Heart left ventricle (tissue), 16 donors: ENCODE results near the gene PRSS33. TPM values are rescaled to one million over a fixed set of nuclear protein-coding genes. Genes with fewer than 3 reads are reported as not detected.

Experiments
- ATAC-seq, 4 donors: fragments of 200-7000 bp; cut with Tn5 transposase; one replicate each; pipeline ENCODE4 v1.9.1; 2020 to 2022; ENCODE audit warnings: moderate library complexity in 4 of 4, mild to moderate bottlenecking in 3 of 4, moderate number of reproducible peaks in 1 of 4
- DNase-seq, 5 donors: peaks; one replicate each; pipeline ENCODE4 v3.0.0-alpha.2; 2020
- H3K27ac ChIP-seq, 12 donors: fragments of 200-600 bp; sonication (generic) in 4 of 12; one replicate each; pipeline versions ENCODE4 v1.5.0 to v1.8.0; 2016 to 2022; ENCODE audit warnings: mild to moderate bottlenecking in 2 of 12
- H3K27me3 ChIP-seq, 9 donors: fragments of 200-600 bp; sonication (generic) in 2 of 9; one replicate each; pipeline versions ENCODE4 v1.5.1 to v1.8.0; 2016 to 2022; ENCODE audit warnings: mild to moderate bottlenecking in 3 of 9
- H3K36me3 ChIP-seq, 9 donors: fragments of 200-600 bp; sonication (generic) in 2 of 9; one replicate each; pipeline versions ENCODE4 v1.5.0 to v1.8.0; 2018 to 2022; ENCODE audit warnings: mild to moderate bottlenecking in 2 of 9
- H3K4me1 ChIP-seq, 12 donors: fragments of 200-600 bp; sonication (generic) in 4 of 12; one replicate each; pipeline versions ENCODE4 v1.5.0 to v1.8.0; 2016 to 2022; ENCODE audit warnings: mild to moderate bottlenecking in 3 of 12
- H3K4me3 ChIP-seq, 12 donors: fragments of 200-600 bp; sonication (generic) in 4 of 12; one replicate each; pipeline versions ENCODE4 v1.5.0 to v1.8.0; 2017 to 2022; ENCODE audit warnings: mild to moderate bottlenecking in 9 of 12, moderate library complexity in 4 of 12
- H3K9me3 ChIP-seq, 12 donors: fragments of 200-600 bp; sonication (generic) in 4 of 12; one replicate each; pipeline versions ENCODE4 v1.5.0 to v1.8.0; 2016 to 2022; ENCODE audit warnings: mild to moderate bottlenecking in 1 of 12
- POLR2A ChIP-seq, 2 donors: fragments of 450-650 bp; IDR thresholded peaks; one replicate each; pipeline ENCODE4 v1.6.1; 2017; ENCODE audit warnings: antibody characterized with exemption in 2 of 2, mild to moderate bottlenecking in 2 of 2, moderate library complexity in 2 of 2
- WGBS, 4 donors: extraction: QIAGEN DNeasy Blood & Tissue Kit in 2 of 4; methylation state at CpG; one replicate each; pipeline versions ENCODE4 v1.1.5 to v1.1.7; 2013 to 2018; 5-methylcytosine and 5-hydroxymethylcytosine counted together
- intact Hi-C, 10 donors: fragments of 100-400 bp; cut with DNase I; formaldehyde crosslinking; loops; one replicate each; pipeline versions ENCODE4 v1.11.1 to v1.14.2; 2022
- polyA plus RNA-seq, 2 donors: library from polyadenylated mRNA; stranded (reverse); fragments of 200-250 nt; gene quantifications; one replicate each; pipeline ENCODE4 v1.2.3, GENCODE V29; 2013
- total RNA-seq, 9 donors: library from RNA; depleted of rRNA in 2 of 9; stranded (reverse); fragments of >200 nt in 2 of 9; fragmentation: NEBNext Ultra II Directional in 3 of 9; extraction: Animal tissue kit (Norgen Biotek cat#: 25700) in 3 of 9; gene quantifications; one replicate each; pipeline versions ENCODE4 v1.1.0 to v1.2.4, GENCODE V29; 2016 to 2023
- TF ChIP-seq, protein P1 (sequence below), 12 donors: fragments of 200-600 bp; sonication (generic) in 4 of 12; IDR thresholded peaks; one replicate each; pipeline versions ENCODE4 v1.5.0 to v1.8.0; 2018 to 2022; ENCODE audit warnings: antibody characterized with exemption in 12 of 12, mild to moderate bottlenecking in 5 of 12
- donor health status: ischemic (EF 13 %, LVEDD 7.1; RV severe dilation, severe dysfunction).
- donor health status: healthy with polysubstance abuse.
- donor health status: DM: no; HTN: yes; CAD: no.
- donor health status: DM: no; HTN: no; CAD: no.
- donor health status: ischemic (EF 25% LVEDD 6.9; RV normal size, moderate dysfunction).
- donor health status: ischemic (EF 25% LVEDD 5.7; RV mildly dilated, moderate dysfunction).
- donor health status: healthy.
- donor health status: DM: yes; HTN: yes; CAD: no.
- donor health status: ischemic (EF 35%, LVEDD 5.7; RV mildly dilated, moderate dysfunction).
- donor health status: nonischemic (EF 11% LVEDD 7.7; RV severe dilation, severe dysfunction).
- donor health status: DM: yes; HTN: yes; CAD: no.
- donor health status: PGD.
- donor health status: ischemic (EF 29% LVEDD 5.4; RV normal size, mild dysfunction).
- donor health status: nonischemic (EF 23%, LVEDD 6.1; RV moderate dilation, normal function).

Gene PRSS33
- total and polyA plus RNA-seq, 11 donors, result not detected

DNA sequence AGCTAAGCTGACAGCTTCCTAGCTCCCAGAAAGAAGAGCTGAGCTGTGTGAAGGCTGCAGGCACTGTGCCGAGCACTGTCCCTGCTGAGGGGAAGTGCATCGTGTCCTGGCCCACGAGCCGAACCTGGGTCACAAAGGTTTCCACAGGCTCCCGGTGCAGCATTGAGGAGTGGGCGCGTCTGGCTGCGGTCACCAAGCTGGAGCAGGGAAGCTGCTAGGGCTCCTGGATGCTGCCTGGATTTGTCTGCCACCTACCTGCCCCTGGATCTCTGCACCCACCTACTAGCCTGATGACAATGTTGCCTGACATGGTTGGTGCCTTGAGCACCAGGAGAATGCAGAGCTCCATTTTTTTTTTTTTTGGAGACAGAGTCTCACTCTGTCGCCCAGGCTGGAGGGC, 41.4 kb downstream of the PRSS33 start:
- Histone ChIP-seq H3K4me1 (no peaks in the 10 kb centered on the region), H3K27ac (no peak overlapping the region), H3K9me3 (no peaks in the 10 kb centered on the region), H3K4me3 (no peak overlapping the region), H3K27me3 (no peaks in the 10 kb centered on the region), H3K36me3 (no peaks in the 10 kb centered on the region)
- no peak for TF ChIP-seq POLR2A (IDR thresholded peaks at IDR 0.05)
- TF ChIP-seq, protein P1, sequence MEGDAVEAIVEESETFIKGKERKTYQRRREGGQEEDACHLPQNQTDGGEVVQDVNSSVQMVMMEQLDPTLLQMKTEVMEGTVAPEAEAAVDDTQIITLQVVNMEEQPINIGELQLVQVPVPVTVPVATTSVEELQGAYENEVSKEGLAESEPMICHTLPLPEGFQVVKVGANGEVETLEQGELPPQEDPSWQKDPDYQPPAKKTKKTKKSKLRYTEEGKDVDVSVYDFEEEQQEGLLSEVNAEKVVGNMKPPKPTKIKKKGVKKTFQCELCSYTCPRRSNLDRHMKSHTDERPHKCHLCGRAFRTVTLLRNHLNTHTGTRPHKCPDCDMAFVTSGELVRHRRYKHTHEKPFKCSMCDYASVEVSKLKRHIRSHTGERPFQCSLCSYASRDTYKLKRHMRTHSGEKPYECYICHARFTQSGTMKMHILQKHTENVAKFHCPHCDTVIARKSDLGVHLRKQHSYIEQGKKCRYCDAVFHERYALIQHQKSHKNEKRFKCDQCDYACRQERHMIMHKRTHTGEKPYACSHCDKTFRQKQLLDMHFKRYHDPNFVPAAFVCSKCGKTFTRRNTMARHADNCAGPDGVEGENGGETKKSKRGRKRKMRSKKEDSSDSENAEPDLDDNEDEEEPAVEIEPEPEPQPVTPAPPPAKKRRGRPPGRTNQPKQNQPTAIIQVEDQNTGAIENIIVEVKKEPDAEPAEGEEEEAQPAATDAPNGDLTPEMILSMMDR (IDR thresholded peaks at IDR 0.05), result no peak
- intact Hi-C loops, result no loop called here
- DNase-seq (no peak), ATAC-seq (no peak)
- 73 to 84% (median 79%) methylated on average over 9 of the region's 9 CpGs for WGBS, 4 donors

DNA sequence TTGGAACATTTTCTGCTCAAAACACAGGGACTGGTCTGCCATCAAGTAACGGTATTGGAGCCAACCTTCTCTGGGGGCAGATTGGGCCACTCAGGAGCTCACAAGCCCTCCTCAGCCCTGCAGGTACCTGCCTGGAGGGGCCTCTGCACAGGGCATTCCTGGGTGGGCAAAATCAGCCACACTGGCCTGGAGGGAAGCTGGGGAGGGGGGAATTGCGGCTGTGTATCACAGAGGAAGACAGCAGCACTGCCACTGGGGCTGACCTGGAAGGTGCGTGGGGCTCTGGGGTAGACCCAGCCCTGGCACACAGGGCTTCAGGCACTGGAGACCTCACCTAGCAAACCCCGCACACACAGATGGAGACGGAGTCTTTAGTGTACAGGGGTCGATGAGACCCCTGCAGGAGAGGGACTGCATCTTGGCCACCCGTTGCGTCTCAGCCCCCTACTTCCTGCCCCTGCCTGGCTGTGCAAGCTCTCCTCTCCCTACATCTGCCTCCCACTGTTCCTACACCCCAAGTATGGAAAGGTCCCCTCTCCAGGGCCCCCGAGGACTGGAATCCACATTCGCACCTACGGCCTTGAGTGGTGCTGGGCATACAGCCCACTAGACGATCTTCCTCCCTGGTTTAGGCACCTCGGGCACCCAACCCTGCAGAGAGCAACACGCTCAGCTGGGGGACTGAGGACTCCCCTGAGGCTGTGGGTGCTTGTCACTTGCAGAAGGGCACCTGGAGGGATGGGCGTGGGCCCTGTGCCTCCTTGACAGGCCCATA, 42.1 kb downstream of the PRSS33 start:
- Histone ChIP-seq H3K27me3 (no peaks in the 10 kb centered on the region), H3K4me3 (no peak overlapping the region), H3K9me3 (no peaks in the 10 kb centered on the region), H3K27ac (no peak overlapping the region), H3K4me1 (no peaks in the 10 kb centered on the region), H3K36me3 (no peaks in the 10 kb centered on the region)
- no peak for TF ChIP-seq POLR2A (IDR thresholded peaks at IDR 0.05)
- TF ChIP-seq, protein P1 (IDR thresholded peaks at IDR 0.05), result no peak
- 54 to 71% (median 67%) methylated on average over 12 to 15 of the region's 15 CpGs for WGBS, 4 donors
- ATAC-seq (no peak), DNase-seq (no peak)
- intact Hi-C loops, result no loop called here

DNA sequence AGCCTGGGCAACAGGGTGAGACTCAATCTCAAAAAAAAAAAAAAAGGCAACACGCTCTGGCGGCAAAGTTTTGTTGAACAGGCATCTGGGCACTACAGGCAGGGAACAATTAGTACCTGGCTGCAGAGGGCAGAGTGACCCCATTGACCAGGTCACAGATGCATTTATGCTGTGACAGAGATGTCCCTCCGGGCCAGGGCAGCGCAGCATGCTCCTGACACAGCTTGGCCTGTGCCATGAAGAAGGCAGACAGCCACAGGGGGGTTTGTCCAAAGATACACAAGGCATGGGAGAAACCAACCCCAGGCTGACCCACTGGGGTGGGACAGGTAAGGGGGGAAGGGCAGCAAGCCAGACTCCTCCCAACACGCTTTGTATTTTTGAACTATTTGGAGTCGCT, 42.6 kb downstream of the PRSS33 start:
- ATAC-seq (no peak), DNase-seq (no peak)
- no peaks in the 10 kb centered on the region for H3K36me3 ChIP-seq
- 89 to 93% (median 93%) methylated on average over 6 of the region's 6 CpGs for WGBS, 4 donors
- TF ChIP-seq POLR2A (IDR thresholded peaks at IDR 0.05), result no peak
- TF ChIP-seq, protein P1 (IDR thresholded peaks at IDR 0.05), result no peak
- H3K27me3 ChIP-seq, result peaks cover 0 to under 1% (median 0%) of the 10 kb centered on the region in 9 donors
- no peak overlapping the region for H3K4me3 ChIP-seq
- H3K4me1 ChIP-seq, result no peaks in the 10 kb centered on the region
- intact Hi-C loops, result no loop called here
- no peak overlapping the region for H3K27ac ChIP-seq
- no peaks in the 10 kb centered on the region for H3K9me3 ChIP-seq

- ATAC-seq (no peak), DNase-seq (no peak)
- Histone ChIP-seq H3K4me1 (no peaks in the 10 kb centered on the region), H3K4me3 (no peak overlapping the region), H3K9me3 (no peaks in the 10 kb centered on the region), H3K36me3 (no peaks in the 10 kb centered on the region), H3K27me3 (peaks cover 0 to 7% (median 0%) of the 10 kb centered on the region in 9 donors), H3K27ac (no peak overlapping the region)
- 88 to 90% (median 90%) methylated on average over 18 to 19 of the region's 19 CpGs for WGBS, 4 donors
- intact Hi-C loops, result no loop called here
- TF ChIP-seq, protein P1 (IDR thresholded peaks at IDR 0.05), result no peak
- no peak for TF ChIP-seq POLR2A (IDR thresholded peaks at IDR 0.05)
These were observed 44.2 kb downstream of the PRSS33 start for GRCh38 chr16:2743007-2743810.
